ENCODE results near the gene STARD10.

STARD10 gene

DNA sequence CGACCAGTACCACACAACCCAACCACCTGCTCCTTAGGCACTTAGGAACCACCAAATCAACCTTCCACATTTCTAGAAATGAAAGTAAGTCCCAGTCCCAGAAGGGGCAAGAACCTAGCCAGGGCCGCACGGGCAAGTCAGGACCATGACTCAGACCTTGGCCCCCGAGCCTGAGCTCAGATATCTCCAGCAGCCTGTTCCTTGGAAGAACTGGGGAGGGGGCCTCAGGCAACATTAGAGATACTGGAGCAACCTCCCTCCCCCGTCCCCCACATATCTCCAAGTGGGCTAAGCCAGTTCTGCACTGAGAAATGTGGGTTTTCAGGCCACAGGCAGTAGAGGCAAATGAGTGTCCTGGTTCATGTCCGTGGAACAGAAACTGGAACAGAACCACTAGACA lies 49.4 kb downstream of the STARD10 start:
- DNase-seq (ENCODE audit: low read depth), result no peak

DNA sequence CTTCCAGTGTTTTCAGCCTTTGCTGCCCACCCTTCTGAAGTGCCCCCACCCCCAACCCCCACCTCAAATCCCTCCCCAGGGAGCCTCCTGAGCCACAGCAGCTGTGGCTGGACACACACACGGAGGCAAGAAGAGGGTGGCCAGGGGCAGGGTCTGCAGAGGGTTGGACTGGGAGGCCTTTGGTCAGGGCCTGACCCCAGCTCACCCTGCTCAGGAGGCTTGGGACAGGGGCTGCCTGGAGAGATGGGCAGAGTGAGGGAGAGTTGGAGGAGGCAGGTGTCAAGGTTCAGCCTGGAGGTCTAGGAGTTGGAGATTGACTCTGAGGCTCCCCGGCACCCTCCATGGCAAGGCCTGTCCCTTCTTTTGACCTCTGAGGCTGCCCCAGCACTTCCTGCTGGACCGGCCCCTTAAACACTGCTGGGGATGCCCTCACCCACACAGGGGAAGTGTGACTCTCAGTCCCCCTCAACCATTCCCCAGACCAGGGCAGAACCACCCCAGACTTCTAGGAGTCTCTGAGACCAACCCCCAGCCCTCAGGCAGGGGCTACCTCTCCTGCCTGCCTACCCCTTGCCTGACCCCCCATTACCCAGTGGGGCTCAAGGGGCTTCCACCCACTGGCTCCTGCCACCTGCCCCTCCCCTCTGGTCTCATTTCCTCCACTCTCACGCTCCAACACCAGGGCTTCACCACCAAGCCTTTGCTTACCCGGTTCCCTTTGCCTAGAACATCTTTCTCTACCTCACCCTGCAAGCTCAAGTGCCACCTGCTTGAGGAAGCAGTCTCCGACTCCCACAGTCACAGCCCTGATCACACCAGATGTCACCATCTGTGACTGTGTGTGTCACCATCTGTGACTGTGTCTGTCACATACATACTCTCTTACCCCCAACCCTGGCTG lies 50.3 kb downstream of the STARD10 start:
- DNase-seq (ENCODE audit: low read depth), result no peak

DNA sequence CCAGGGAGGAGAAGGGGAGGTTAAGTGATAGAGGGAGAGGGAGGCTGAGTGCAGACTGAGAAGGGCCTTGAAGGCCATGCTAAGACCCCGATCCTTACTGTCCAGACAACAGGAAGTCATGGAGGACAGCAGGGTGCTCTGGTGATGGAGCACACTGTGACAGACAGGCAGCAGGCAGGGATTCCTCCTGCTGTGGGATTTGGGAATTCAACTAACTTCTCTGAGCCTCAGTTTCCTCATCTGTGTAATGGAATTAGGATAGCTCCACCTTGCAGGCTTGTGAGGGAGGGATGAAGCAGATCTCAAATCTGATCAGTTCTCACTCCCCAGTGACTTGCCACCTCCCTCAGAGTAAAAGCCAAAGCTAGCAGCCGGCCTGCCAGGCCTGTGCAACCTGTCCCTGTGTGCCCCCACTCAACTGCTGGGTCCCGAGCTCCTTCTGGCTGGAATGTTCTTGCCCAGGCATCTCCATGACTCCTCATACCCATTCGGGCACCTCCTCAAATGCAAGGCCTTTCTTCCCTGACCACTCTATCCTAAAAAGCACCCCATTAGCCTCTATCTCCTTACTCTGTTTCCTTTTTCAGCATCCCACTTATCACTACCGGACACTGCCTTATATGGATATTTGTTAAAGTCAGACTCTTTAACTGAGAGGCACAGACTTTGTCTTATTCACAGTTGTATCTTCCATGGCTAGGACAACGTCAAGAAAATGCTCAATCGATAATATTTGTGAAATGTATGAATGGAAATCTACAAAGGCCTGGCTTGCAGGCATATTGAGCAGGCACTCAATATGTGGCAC lies 51.1 kb downstream of the STARD10 start:
- no peak for DNase-seq (ENCODE audit: low read depth)

DNA sequence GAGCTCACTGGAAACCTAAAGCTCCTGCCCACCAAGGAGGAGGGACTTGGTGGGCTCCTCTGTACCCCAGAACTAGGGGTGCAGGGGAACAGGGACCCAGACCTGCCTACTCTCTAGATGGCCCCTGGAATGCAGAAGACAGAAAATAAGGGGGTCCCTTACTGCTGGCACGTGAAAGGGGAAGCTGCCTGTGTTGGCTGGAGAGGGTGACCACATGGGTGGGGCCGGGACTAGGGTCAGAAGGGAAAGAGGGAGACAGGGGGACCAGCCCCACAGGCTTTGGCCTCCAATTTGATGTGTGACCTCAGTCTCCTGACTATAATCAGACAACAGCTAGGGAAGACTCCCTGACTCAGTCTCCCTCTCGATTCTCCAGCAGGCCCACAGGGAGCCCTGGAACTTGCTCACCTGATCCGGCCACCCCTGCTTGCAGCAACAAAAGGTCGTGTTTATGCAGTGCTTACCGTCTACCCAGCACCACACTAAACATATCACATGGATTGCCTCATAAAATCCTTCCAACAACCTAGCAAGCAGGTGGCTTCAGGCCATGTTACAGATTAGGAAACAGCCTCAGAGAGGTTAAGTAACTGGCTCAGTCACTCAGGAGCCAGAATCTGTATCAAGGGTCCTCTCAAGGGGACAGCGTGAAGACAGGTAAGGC lies 51.9 kb downstream of the STARD10 start:
- DNase-seq (ENCODE audit: low read depth), result no peak

DNA sequence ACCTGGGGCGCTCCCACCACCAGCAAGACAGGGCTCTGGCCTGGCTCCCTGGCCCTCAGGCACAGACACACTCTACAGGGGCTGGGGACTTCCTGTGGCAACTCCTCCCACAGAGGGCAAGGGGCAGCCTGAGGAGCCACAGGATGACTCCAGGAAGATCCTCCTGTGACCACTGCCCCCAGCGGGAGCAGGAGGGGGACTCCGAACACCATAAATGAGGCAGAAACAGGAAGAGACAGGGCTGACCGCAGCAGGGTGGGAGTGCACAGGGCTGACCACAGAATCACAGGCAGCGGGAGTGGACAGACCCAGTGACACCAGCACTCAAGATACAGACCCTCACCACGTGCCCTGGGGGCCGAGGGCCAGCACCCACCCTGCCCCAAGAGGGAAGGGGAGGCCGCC lies 52.4 kb downstream of the STARD10 start:
- DNase-seq (ENCODE audit: low read depth), result no peak

DNA sequence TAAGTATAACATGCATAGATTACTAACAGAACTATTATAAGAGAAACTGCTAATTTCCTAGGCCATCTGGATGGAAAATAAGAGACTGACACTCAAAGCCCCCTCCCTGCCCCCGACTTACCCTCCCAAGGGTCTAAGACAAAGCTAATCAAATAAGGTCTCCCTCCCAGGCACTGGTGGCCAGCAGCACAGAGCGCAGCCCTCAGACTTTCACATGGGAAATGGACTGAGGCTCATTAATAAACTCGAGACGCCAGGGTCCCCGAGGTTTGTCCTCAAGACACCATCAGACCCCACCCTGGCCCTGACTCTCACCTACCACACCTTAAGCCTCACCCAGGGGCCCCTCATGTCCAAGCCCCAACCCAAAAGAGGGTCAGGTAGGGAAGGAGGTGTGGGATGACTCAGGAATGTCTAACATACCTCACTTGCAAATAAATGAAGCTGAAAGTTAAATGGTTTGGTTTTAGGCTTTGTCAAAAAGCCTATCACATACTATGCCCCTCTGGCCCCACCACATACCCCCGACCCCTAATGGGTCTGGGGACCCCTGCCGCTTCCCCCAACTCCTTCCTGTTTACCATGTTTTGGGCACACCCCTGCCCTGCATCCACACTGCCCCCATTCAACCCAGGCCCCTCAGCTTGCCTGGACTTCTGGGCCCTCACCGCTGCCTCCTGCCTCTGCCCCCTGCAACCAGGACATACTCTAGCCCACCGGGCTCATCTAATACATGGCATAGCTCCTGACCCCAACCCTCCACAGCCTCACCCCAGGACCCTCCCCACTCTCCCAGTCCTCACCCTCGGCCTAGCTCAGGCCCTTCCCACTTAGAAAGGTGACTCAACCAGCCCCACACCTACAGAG lies 53.1 kb downstream of the STARD10 start:
- no peak for DNase-seq (ENCODE audit: low read depth)

DNA sequence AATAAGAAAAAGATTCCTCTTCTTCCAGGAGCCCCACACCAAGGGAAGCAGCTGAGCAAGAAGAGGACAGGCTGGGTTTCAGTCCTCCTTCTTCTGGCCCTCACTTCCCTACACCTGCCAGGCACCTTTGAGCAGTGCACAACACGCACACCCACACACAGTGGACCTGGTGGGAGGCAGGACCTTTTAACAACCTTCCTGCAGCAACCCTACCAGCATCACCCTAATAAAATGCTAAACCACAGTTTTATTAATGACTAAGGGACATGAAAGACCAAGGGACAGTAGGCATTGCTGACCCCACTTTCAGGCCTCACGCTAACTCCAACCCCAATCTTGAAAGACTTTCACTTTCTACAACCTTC lies 53.8 kb downstream of the STARD10 start:
- DNase-seq (ENCODE audit: low read depth), result no peak

DNA sequence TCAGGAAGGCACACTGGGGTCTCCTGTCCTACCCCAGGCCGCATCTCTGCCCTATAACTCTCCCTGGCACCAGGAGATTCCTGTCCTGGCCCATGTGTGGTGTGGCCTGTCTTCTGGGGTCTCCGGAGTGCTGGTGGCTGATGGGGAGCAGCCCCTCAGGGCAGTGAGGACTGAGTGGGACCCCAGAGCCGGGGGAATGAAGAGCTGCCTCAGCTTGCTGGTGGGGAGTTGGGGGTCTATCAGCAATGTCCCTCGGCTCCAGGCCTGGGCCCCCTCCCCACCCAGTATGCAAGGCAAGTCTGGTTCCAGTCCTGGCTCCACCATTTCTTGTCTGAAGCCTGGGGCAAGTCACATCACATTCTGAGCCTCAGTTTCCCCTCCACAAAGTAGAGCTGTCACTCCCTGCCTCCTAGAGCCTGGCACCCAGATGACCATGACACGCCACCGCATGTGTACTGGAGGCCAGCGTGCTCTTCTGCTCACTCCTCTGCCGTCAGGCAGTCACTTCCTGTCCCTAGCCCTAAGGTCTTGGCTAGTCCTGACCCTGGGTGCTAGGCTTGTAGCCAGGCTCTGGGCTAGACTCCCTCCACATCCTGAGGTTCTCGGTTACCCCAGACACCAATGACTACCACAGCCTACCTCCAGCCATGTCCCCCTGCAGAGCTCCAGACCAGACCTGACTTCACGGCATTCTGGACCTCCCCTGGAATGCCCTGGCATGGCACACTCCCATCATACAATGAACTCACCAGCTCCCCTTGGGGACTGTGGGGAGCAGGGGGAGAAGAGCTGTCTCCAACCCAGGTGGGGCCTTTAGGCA lies 54.4 kb downstream of the STARD10 start:
- DNase-seq (ENCODE audit: low read depth), result no peak

DNA sequence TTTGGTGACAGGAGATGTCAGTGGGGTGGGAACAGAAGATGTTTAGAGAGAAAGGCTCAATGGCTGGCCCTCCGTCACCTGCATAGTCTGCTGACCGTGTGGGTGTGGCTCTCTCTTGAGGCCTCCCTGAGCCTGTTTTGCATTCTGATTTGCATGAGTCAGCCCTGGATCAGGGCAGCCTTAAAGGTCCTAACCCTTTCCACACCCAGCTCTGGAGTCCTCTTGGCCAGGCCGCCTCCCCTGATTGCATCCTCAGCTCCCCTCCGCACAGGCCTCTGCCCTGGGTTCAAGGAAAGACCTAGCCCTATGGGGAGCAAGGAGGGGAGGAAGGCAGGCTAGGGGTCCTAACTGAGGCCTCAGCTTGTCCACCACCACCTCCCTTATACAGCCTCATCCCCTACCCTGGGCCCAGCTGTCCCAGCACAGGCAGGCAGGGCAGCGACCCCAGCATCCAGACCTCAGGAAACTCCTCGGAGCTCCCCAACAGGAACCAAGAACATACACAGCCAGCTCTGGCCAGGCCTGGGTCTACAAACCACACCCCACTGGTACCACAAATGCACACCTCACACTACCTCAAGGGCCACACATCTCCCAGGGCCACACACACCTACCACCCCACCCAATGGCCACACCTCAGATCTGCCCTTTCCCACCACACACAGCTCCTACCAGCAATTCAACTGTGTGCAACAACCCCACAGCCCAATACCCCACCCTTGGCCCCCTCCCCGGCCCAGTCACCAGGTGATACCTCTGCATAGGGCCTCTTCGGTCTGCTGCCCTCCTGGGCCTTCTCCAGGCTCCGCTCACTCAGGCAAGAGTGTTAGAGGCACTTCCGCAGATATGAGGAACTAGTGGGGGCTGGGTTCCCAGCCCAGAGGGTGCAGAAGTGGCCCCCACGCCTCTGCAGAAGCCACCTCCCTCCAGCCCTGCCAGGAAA lies 55.4 kb downstream of the STARD10 start:
- DNase-seq (ENCODE audit: low read depth), result no peak

DNA sequence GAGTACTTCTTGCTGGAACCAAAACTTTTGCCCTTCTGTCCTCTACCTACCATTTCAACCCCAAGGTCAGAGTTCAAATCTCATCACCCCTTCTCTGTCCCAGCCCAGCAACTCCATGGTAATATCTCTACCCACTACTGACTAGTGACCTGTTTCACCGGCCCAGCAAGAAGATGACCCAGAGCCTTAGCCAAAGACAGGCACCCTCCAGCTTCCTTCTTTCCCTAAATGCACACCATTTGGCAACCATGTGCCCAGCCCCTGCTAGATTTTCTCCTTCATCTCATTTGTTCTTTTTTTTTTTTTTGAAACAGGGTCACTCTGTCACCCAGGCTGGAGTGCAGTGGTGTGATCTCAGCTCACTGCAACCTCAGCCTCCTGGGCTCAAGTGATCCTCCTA lies 56.5 kb downstream of the STARD10 start:
- DNase-seq (ENCODE audit: low read depth), result no peak

DNA sequence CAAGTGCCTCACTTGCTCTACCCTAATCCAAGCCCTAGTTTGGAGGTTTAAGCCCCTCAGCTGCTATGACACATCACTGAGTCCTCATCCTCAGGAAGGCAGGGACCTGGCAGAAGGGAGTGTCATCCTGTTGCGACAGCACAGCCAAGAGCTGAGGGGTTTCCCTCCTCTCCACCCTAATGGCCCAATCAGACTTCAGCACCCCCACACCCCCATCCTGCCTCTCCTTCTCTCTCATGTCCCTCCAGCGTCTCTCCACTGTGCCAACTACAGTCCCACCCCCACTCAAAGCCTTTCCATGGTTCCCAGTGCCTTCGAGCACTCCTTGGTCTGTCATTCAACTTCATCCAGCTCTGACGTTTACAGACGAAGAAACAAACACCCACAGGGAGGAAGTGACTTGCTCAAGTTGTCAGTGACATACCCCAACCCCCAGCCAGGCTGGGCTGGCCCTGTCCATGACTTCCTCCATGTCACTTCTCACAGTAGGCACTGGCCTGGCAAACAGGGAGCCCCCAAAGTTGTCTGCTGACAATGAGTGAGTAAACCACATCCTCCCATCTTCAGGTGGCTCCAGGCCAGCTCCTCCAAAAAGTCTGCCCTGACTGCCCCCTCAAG lies 57.3 kb downstream of the STARD10 start:
- peak; percentile 45 for DNase-seq (ENCODE audit: low read depth)

DNA sequence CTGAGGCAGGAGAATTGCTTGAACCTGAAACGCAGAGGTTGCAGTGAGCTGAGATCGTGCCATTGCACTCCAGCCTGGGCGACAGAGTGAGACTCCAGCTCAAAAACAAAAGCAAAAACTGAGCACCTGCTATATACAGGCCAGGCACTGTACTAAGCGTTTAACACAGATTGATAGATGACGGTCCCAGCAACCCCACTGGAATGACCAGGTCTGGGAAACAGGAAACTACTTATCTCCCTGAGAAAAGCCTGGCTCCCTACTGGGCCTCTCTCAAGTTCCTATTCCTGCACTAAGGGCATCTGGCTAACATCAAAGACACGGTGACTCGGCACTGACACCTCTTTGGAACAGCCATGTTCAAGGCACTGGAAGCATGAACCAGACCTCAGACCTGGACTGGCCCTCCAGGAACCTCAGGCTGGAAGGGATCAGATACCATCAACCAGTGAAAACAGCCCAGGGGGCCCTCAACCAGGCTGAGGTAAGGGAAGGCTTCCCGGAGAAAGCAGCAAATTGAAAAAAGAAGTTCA lies 58.3 kb downstream of the STARD10 start:
- DNase-seq (ENCODE audit: low read depth), result no peak

DNA sequence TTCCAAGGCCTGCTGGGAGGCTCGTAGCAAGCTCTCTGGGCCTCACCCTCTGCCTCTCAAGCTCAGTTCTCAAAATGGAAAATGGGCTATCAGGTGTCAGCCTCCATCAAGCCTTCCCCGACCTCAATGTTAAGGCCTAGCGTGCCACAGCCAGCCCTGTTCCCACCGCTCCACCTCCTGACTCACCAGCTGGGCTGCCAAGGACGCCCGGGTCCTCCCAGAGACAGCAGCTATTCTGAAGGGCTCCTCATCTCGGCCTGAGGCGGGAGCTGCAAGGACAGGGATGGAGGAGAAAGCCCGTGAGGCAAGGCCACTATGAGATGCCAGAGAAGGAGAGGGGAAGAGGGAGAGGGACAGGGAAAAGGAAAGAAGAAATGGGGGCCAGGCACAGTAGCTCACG lies 61.5 kb downstream of the STARD10 start:
- DNase-seq (ENCODE audit: low read depth), result no peak

DNA sequence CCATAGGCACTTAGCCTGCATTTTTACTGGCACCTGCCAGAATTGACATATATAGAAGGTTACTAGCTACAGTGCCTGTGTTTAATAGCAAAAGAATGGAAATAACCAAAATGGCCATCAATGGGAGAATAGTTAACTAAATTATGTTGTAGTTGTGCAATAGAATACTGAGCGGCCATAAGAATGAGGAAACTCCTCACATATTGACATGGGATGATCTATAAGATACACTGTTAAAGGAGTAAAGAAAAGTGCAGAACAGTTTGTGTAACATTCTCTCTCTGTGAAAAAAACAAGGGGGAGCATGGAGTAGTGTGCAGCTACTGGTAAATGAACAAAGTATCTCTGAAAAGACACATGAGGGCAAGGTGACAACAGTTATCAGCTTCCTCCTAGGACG lies 63.1 kb downstream of the STARD10 start:
- no peak for DNase-seq (ENCODE audit: low read depth)

DNA sequence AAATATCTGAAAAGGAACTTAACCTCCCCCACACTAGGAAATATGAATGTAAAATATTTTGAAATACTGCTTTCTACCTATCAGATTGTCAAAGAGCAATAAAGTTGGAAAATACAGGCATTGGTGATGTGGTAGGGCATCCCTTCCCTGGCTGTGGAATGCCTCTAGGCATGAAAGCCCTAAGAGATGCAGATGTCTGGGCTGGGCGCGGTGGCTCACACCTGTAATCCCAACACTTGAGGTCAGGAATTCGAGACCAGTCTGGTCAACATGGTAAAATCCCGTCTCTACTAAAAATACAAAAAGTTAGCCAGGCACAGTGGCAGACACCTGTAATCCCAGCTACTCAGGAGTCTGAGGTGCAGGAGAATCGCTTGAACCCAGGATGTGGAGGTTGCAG lies 63.6 kb downstream of the STARD10 start:
- no peak for DNase-seq (ENCODE audit: low read depth)

DNA sequence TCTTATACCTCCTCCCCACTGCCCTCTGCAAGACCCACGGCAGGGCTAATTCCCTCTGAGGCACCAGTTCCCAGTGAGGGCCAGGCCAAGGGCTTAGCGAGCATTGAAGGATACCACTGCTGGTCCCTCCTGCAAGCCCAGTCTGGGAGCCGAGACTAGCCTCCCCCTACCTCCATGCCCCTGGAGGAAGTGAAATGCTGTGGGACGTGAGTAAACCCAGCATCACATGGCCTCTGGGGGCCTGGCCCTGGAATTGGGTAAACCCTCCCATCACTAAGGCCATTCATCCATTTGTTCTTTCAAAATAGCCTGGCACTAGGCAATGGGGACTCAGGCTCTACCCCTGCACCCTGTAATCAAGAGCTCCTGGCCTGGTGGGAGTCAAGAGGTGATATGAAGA lies 66.3 kb downstream of the STARD10 start:
- no peak for DNase-seq (ENCODE audit: low read depth)

DNA sequence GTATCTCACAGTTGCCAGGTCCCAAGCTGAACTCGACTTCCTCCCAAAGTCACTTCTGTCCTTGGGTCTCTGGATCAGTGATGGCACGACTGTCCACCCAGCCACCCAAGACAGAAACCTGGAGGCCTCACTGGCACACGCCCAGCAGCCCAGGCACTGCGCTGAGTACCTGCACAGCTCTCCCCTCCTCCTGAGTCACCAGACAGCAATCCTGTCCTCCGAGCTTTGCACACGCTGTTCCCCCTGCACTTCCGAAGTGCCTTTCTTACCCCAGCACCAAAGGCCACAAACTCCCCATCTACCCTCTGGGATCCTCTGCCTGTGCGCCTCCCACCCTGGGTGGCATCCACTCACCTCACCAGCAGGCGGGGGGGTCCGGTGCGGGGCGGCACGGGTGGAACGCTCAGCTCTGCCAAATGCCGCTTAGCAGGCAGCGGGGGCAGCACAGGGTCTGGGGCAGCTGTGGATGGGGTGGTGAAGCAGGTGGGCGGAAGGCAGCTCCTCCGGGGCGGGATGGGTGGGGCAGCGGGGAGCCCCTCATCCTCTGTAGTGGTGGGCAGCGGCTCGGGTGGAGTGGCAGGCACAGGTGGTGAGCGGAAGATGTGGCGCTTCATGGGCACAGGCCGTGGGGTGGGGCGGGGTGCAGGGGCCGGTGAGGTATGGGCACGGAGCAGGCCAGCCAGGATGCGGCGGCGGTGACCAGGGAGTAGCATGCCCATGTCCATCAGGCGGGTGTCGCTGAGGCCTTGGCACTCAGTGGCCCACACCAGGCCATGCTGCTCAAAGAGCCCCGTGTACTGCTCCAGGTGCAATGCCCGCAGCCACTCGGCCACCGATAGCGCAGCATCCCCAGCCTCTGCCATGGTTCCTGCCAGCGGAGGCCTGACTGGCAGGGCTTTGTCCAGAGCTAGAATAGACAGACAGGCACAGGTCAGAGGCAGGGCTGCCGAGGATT lies 67.3 kb downstream of the STARD10 start:
- DNase-seq (ENCODE audit: low read depth), result no peak

DNA sequence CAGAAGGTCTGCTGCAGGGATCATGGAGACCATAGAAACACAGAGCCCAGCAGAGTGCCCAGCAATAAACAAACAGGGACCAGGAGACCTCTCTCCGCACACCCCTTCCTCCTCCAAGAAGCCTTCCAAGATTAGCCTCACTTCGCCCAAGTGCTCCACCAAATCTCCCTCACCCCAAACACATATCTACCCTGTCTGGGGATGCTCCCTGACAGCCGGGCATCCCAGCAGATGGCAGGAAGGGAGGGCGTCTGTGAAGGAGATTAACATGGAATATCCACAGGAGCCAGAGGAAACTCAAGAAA lies 68.2 kb downstream of the STARD10 start:
- DNase-seq (ENCODE audit: low read depth), result no peak

Data from stimulated activated CD8-positive, alpha-beta memory T cell treated with anti-CD3 and anti-CD28 coated beads, Interleukin-4, amount 100 ng/mL, for 24 hours (primary cell).